ENCODE measurements around the gene SAMD4A. TPM values are rescaled to one million over a fixed set of nuclear protein-coding genes. Genes with fewer than 3 reads are reported as not detected.

Gene SAMD4A
- total and polyA plus RNA-seq, 8 donors: 2.9 to 12.2 (median 9.4) TPM

GRCh38 chr14:54653712-54654469, 87.0 kb downstream of the SAMD4A start:
- no peak for DNase-seq
- peak in 2 of 4 donors; percentile 4 to 33 for ATAC-seq
- 78 to 79% methylated on average over 11 of the region's 11 CpGs for WGBS, 2 donors
- H3K4me1 ChIP-seq: peaks cover 0 to 5% (median 3%) of the 10 kb centered on the region in 3 donors
- TF ChIP-seq CTCF (IDR thresholded peaks at IDR 0.05): no peak
- H3K36me3 ChIP-seq: no peaks in the 10 kb centered on the region
- no peak for FAIRE-seq
- no peaks in the 10 kb centered on the region for H3K9me3 ChIP-seq
- H3K27me3 ChIP-seq: no peaks in the 10 kb centered on the region
- H3K27ac ChIP-seq: peak overlapping the region in 2 of 4 donors; percentile 22 to 34
- H3K4me3 ChIP-seq: no peak overlapping the region
- intact Hi-C loops (cut with DNase I): no loop called here

GRCh38 chr14:54654605-54655004, 87.7 kb downstream of the SAMD4A start:
- ATAC-seq: no peak
- Histone ChIP-seq H3K4me3 (no peak overlapping the region), H3K9me3 (no peaks in the 10 kb centered on the region), H3K4me1 (peaks cover 0 to 5% (median 3%) of the 10 kb centered on the region in 3 donors), H3K36me3 (no peaks in the 10 kb centered on the region), H3K27me3 (no peaks in the 10 kb centered on the region), H3K27ac (no peak overlapping the region)
- TF ChIP-seq CTCF (IDR thresholded peaks at IDR 0.05): no peak
- intact Hi-C loops (cut with DNase I): no loop called here
- WGBS, 2 donors: 86 to 89% methylated on average over 2 of the region's 2 CpGs
- no peak for FAIRE-seq
- DNase-seq: no peak

GRCh38 chr14:54658836-54659235, 91.9 kb downstream of the SAMD4A start:
- intact Hi-C loops (cut with DNase I): no loop called here
- Histone ChIP-seq H3K36me3 (no peaks in the 10 kb centered on the region), H3K9me3 (no peaks in the 10 kb centered on the region), H3K4me1 (no peaks in the 10 kb centered on the region), H3K27ac (no peak overlapping the region), H3K27me3 (no peaks in the 10 kb centered on the region), H3K4me3 (no peak overlapping the region)
- ATAC-seq (no peak), DNase-seq (no peak), FAIRE-seq (no peak)
- 79 to 87% methylated on average over 3 of the region's 3 CpGs for WGBS, 2 donors
- no peak for TF ChIP-seq CTCF (IDR thresholded peaks at IDR 0.05)

- DNase-seq: no peak
Measured at GRCh38 chr14:54659365-54659764, 92.4 kb downstream of the SAMD4A start.

More at GRCh38 chr14:54659365-54659764, 92.4 kb downstream of the SAMD4A start:
- intact Hi-C loops (cut with DNase I): no loop called here
- no peak overlapping the region for H3K4me3 ChIP-seq
- no peaks in the 10 kb centered on the region for H3K4me1 ChIP-seq
- no peaks in the 10 kb centered on the region for H3K36me3 ChIP-seq
- no peak for TF ChIP-seq CTCF (IDR thresholded peaks at IDR 0.05)
- WGBS, 2 donors: 73 to 79% methylated on average over 6 of the region's 6 CpGs
- H3K27me3 ChIP-seq: no peaks in the 10 kb centered on the region
- ATAC-seq (no peak), FAIRE-seq (no peak)
- no peaks in the 10 kb centered on the region for H3K9me3 ChIP-seq
- no peak overlapping the region for H3K27ac ChIP-seq
